Neural cell (in vitro differentiated cells): Measurements from ENCODE around the gene ZNF655. TPM values are rescaled to one million over a fixed set of nuclear protein-coding genes. Genes with fewer than 3 reads are reported as not detected.

Experiments
- H2AFZ ChIP-seq: fragments of 200-600, 300-800 bp; sonication (generic), shearing (Covaris generic); 2 replicates; pipeline ENCODE4 v1.6.0; 2014; ENCODE audit warnings: low read depth, mild to moderate bottlenecking, antibody characterized with exemption, low read length, moderate library complexity
- H3F3A ChIP-seq: fragments of 200-600 bp; shearing (Covaris generic); 2 replicates; pipeline ENCODE4 v1.6.1; 2016; ENCODE audit warnings: mild to moderate bottlenecking, moderate library complexity, mixed read lengths, antibody characterized with exemption, low read length; ENCODE audit not compliant: insufficient read depth, poor library complexity, severe bottlenecking
- H3K27ac ChIP-seq: fragments of 200-600, 300-800 bp; sonication (generic), shearing (Covaris generic); 2 replicates; pipeline ENCODE4 v1.5.1; 2014; ENCODE audit warnings: mild to moderate bottlenecking, low read length, moderate library complexity
- H3K27me3 ChIP-seq: fragments of 300-800, 200-600 bp; sonication (generic), shearing (Covaris generic); 2 replicates; pipeline ENCODE4 v1.6.0; 2014; ENCODE audit warnings: mild to moderate bottlenecking, low read depth, low read length, moderate library complexity; ENCODE audit not compliant: insufficient read depth
- H3K36me3 ChIP-seq: fragments of 300-800, 200-600 bp; sonication (generic), shearing (Covaris generic); 2 replicates; pipeline ENCODE4 v1.5.1; 2014; ENCODE audit warnings: mild to moderate bottlenecking, antibody characterized with exemption, low read length, moderate library complexity; ENCODE audit not compliant: insufficient read depth
- H3K4me2 ChIP-seq: fragments of 300-800, 200-600 bp; sonication (generic), shearing (Covaris generic); 2 replicates; pipeline ENCODE4 v1.6.0; 2014; ENCODE audit warnings: mild to moderate bottlenecking, low read length
- H3K4me3 ChIP-seq: fragments of 300-800, 200-600 bp; sonication (generic), shearing (Covaris generic); 2 replicates; pipeline ENCODE4 v1.5.1; 2014; ENCODE audit warnings: mild to moderate bottlenecking, low read length, moderate library complexity
- H3K79me2 ChIP-seq: fragments of 200-600 bp; shearing (Covaris generic); replicated peaks from 2 replicates; pipeline ENCODE4 v1.6.0; 2014; ENCODE audit warnings: mild to moderate bottlenecking, low read length, moderate library complexity; ENCODE audit not compliant: insufficient read depth
- H3K9ac ChIP-seq: fragments of 300-800, 200-600 bp; sonication (generic), shearing (Covaris generic); 2 replicates; pipeline ENCODE4 v1.6.1; 2016; ENCODE audit warnings: mild to moderate bottlenecking, low read length, mixed read lengths
- H3K9me2 ChIP-seq: fragments of 200-600 bp; shearing (Covaris generic); 2 replicates; pipeline ENCODE4 v1.6.1; 2016; ENCODE audit warnings: mild to moderate bottlenecking, low read length, mixed read lengths; ENCODE audit not compliant: insufficient read depth
- H3K9me3 ChIP-seq: fragments of 200-600, 300-800 bp; sonication (generic), shearing (Covaris generic); 2 replicates; pipeline ENCODE4 v1.6.1; 2016; ENCODE audit warnings: mild to moderate bottlenecking, mixed run types, low read length, moderate library complexity, mixed read lengths
- H4K20me1 ChIP-seq: fragments of 200-600 bp; shearing (Covaris generic); 2 replicates; pipeline ENCODE4 v1.6.1; 2016; ENCODE audit warnings: mild to moderate bottlenecking, mixed run types; ENCODE audit not compliant: insufficient read depth
- EP300 ChIP-seq: fragments of 450-650 bp; conservative IDR thresholded peaks from 2 replicates; pipeline ENCODE4 v1.6.1; 2014; ENCODE audit warnings: antibody characterized with exemption, mild to moderate bottlenecking, moderate library complexity; ENCODE audit not compliant: poor library complexity, severe bottlenecking
- EZH2 ChIP-seq: fragments of 200-600, 300-800 bp; shearing (Covaris generic), sonication (generic); IDR thresholded peaks from 2 replicates; pipeline ENCODE4 v1.6.1; 2014; ENCODE audit warnings: antibody characterized with exemption, low read length, borderline replicate concordance, mild to moderate bottlenecking; ENCODE audit not compliant: insufficient read depth, poor library complexity, severe bottlenecking
- MXI1 ChIP-seq: fragments of 450-650 bp; conservative IDR thresholded peaks from 2 replicates; pipeline ENCODE4 v1.6.1; 2014; ENCODE audit warnings: antibody characterized with exemption, mild to moderate bottlenecking; ENCODE audit not compliant: poor library complexity, severe bottlenecking
- POLR2AphosphoS5 ChIP-seq: IDR thresholded peaks from 2 replicates; pipeline ENCODE4 v1.6.1; 2012
- RAD21 ChIP-seq: fragments of 450-650 bp; conservative IDR thresholded peaks from 2 replicates; pipeline ENCODE4 v1.6.1; 2014; ENCODE audit warnings: antibody characterized with exemption, mild to moderate bottlenecking, moderate library complexity
- SMC3 ChIP-seq: fragments of 450-650 bp; conservative IDR thresholded peaks from 2 replicates; pipeline ENCODE4 v1.6.1; 2014; ENCODE audit warnings: antibody characterized with exemption, mild to moderate bottlenecking, moderate library complexity; ENCODE audit not compliant: poor library complexity
- TAF1 ChIP-seq: IDR thresholded peaks from 2 replicates; pipeline ENCODE4 v1.6.1; 2012; ENCODE audit warnings: low read depth
- polyA plus RNA-seq: library from polyadenylated mRNA; depleted of rRNA; stranded (reverse); fragments of >200 nt; gene quantifications from 2 replicates; pipeline ENCODE4 v1.2.3, GENCODE V29; 2014
- TF ChIP-seq, protein P1 (sequence below): IDR thresholded peaks from 2 replicates; pipeline ENCODE4 v1.6.1; 2012; ENCODE audit warnings: borderline replicate concordance
- TF ChIP-seq, protein P2 (sequence below): fragments of 450-650 bp; IDR thresholded peaks from 2 replicates; pipeline ENCODE4 v1.5.1; 2014; ENCODE audit warnings: antibody characterized with exemption, mild to moderate bottlenecking, moderate library complexity; ENCODE audit not compliant: poor library complexity, severe bottlenecking

ZNF655 gene
- polyA plus RNA-seq, 1 donor from 2014 or later, result 89.0 TPM

DNA sequence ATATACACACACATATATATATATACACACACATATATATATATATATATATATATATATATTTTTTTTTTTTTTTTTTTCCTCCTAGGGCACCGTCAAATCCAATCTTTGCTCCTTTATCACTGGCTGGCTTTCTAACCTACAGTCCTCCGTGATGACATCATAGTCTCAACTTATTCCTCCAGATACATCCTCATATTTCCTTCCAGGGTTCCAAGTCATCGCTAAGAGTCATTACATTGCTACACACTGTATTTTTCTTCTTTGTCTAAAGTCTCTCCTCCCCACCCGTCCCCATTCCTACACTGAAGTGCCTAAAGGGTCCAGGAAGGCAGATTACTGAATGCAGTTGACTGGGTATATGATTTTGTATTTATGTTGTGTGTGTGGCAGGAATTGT, 5.4 kb upstream of the ZNF655 start:
- Histone ChIP-seq H3K4me3 (no peak overlapping the region), H3K9ac (no peak overlapping the region), H3K79me2 (peaks cover 43% of the 10 kb centered on the region), H3K4me2 (no peak overlapping the region), H4K20me1 (no peaks in the 10 kb centered on the region), H3K9me3 (no peaks in the 10 kb centered on the region), H3K27ac (no peak overlapping the region), H3K36me3 (peaks cover 9% of the 10 kb centered on the region), H3K27me3 (no peaks in the 10 kb centered on the region), H3K9me2 (no peaks in the 10 kb centered on the region), H2AFZ (no peak overlapping the region), H3F3A (no peaks in the 10 kb centered on the region)
- TF ChIP-seq SMC3 (no peak), RAD21 (no peak), MXI1 (no peak), TAF1 (no peak), EZH2 (no peak), EP300 (no peak), POLR2AphosphoS5 (no peak)
- TF ChIP-seq, protein P1, sequence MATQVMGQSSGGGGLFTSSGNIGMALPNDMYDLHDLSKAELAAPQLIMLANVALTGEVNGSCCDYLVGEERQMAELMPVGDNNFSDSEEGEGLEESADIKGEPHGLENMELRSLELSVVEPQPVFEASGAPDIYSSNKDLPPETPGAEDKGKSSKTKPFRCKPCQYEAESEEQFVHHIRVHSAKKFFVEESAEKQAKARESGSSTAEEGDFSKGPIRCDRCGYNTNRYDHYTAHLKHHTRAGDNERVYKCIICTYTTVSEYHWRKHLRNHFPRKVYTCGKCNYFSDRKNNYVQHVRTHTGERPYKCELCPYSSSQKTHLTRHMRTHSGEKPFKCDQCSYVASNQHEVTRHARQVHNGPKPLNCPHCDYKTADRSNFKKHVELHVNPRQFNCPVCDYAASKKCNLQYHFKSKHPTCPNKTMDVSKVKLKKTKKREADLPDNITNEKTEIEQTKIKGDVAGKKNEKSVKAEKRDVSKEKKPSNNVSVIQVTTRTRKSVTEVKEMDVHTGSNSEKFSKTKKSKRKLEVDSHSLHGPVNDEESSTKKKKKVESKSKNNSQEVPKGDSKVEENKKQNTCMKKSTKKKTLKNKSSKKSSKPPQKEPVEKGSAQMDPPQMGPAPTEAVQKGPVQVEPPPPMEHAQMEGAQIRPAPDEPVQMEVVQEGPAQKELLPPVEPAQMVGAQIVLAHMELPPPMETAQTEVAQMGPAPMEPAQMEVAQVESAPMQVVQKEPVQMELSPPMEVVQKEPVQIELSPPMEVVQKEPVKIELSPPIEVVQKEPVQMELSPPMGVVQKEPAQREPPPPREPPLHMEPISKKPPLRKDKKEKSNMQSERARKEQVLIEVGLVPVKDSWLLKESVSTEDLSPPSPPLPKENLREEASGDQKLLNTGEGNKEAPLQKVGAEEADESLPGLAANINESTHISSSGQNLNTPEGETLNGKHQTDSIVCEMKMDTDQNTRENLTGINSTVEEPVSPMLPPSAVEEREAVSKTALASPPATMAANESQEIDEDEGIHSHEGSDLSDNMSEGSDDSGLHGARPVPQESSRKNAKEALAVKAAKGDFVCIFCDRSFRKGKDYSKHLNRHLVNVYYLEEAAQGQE, result no peak
- TF ChIP-seq, protein P2, sequence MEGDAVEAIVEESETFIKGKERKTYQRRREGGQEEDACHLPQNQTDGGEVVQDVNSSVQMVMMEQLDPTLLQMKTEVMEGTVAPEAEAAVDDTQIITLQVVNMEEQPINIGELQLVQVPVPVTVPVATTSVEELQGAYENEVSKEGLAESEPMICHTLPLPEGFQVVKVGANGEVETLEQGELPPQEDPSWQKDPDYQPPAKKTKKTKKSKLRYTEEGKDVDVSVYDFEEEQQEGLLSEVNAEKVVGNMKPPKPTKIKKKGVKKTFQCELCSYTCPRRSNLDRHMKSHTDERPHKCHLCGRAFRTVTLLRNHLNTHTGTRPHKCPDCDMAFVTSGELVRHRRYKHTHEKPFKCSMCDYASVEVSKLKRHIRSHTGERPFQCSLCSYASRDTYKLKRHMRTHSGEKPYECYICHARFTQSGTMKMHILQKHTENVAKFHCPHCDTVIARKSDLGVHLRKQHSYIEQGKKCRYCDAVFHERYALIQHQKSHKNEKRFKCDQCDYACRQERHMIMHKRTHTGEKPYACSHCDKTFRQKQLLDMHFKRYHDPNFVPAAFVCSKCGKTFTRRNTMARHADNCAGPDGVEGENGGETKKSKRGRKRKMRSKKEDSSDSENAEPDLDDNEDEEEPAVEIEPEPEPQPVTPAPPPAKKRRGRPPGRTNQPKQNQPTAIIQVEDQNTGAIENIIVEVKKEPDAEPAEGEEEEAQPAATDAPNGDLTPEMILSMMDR, result no peak

DNA sequence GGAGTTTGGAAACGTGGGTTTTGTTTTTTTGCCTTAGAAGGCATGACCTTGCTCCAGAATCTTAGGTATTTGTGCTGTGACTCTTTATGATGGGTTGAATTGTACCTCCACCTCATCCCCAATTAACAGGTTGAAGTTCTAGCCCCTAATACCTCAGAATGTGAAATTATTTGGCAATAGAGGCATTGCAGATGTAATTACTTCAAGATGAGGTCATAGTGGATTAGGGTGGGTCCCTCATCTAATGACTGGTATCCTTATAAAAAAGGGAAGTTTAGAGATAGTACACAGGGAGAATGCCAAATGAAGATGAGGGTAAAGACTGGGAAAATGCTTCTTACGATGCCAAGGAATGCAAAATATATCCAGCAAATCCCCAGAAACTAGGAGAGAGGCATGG, 3.5 kb upstream of the ZNF655 start:
- TF ChIP-seq EP300 (no peak), EZH2 (no peak), MXI1 (no peak), RAD21 (no peak), TAF1 (no peak), POLR2AphosphoS5 (no peak), SMC3 (no peak)
- TF ChIP-seq, protein P2, result no peak
- TF ChIP-seq, protein P1, result no peak
- no peak overlapping the region for H3K27ac ChIP-seq
- no peak overlapping the region for H3K4me2 ChIP-seq
- H3K9ac ChIP-seq, result no peak overlapping the region
- no peak overlapping the region for H2AFZ ChIP-seq
- peaks cover 55% of the 10 kb centered on the region for H3K79me2 ChIP-seq
- H3K9me3 ChIP-seq, result no peaks in the 10 kb centered on the region
- H3K27me3 ChIP-seq, result no peaks in the 10 kb centered on the region
- H3K9me2 ChIP-seq, result no peaks in the 10 kb centered on the region
- no peaks in the 10 kb centered on the region for H3F3A ChIP-seq
- H3K36me3 ChIP-seq, result peaks cover 5% of the 10 kb centered on the region
- no peak overlapping the region for H3K4me3 ChIP-seq
- no peaks in the 10 kb centered on the region for H4K20me1 ChIP-seq
